ENCODE data around the gene AREG.

DNA sequence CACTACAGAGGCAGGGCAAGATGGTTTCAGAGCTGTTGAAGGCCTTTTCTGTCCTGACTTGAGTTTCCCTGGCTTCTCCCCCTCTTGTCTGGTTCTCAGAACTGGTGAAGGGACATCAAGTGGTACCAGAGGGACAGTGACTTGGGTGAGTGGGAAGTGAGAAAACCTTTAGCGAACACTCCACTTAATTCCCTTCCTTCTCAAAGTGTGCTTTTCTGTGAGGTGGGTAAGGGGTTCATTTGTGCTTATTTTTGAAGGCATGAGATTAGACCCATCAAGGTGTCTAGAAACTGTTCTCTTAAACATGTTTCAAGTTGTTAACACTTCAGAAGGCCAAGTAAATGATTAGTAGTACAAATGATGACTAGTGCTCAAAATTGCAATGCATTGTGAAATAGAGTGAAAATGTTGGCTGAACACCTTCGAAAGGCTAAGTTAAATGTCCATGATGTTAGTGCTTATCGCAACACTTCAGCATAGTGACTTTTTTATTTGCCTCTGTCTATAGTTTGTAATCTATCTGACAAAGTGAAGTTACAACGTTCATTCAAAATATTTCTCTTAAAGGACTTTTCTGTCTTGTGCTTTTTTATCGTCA is 2.8 kb downstream of the AREG start:
- TF ChIP-seq EZH2 (IDR thresholded peaks at IDR 0.05), result no peak
- no peak for TF ChIP-seq POLR2AphosphoS5 (IDR thresholded peaks at IDR 0.05; ENCODE audit: borderline replicate concordance, low read depth, low read length)
- TF ChIP-seq FOXP2 (optimal IDR thresholded peaks at IDR 0.05; ENCODE audit: control extremely low read depth, extremely low read length, insufficient read depth), result no peak
